GM19324 (cell line): Measurements from ENCODE around the gene KISS1R.
"Not testable (repeated sequence)": the region's sequence is repeated elsewhere in the genome, so short reads cannot be mapped to it uniquely, and the experiment has no call there.

ENCODE experiments used
- ATAC-seq: cut with Tn5 transposase; IDR thresholded peaks from one replicate; pipeline ENCODE4 v1.9.1; 2021; ENCODE audit warnings: mild to moderate bottlenecking, moderate library complexity; ENCODE audit not compliant: unreplicated experiment, low FRiP score

KISS1R gene

DNA sequence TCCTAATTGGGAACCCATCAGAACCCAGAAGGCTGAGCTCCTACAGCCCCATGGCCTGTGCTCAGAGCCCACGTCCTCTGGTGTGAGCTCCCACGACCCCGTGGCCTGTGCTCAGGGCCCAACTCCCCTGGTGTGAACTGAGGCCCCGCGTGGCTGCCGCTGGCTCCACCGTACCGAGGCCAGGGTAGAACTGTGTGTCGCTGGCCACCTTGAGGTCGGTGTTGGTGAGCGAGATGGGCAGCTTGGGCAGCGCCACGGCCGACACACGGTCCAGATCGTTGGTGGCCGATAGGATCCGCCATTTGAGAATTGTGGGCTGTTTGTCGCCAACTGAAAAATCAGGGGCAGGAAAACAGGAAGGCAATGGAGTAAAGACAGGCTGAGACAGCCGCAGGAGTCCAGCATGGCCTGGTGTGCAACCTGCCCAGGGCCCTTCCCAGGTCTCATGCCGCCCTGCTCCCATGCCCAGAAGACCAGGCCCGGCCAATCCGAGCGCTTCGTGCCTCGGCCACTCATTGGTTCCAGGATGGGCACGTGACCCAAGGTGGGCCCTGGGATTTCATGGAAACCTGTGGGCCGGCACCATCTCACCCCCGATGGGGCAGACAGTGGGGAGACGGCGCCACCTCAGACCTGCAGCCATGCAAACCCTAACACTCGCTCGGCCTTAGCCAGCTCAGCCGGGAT, 35.6 kb upstream of the KISS1R start:
- no peak for ATAC-seq

DNA sequence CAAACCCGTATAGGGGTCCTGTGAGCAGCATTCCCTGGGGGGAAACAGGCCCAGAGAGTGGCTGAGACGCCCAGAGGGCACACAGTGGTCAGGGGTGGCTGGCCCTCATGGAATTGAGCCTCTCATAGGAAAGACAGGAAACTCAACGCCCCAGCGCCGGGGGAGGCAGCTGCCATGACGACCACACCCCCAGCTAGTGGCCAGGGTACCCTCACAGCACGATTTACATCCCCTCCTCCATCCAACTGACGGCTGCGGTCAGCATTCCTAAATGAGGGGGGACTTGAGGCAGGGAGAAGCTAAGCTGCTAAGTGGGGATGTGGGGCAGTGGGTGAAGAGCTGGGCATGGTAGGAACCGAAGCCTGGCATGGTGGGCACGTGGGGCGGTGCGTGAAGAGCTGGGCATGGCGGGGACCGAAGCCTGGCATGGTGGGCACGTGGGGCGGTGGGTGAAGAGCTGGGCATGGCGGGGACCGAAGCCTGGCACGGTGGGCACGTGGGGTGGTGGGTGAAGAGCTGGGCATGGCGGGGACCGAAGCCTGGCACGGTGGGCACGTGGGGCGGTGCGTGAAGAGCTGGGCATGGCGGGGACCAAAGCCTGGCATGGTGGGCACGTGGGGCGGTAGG, 34.1 kb upstream of the KISS1R start:
- ATAC-seq = no peak

DNA sequence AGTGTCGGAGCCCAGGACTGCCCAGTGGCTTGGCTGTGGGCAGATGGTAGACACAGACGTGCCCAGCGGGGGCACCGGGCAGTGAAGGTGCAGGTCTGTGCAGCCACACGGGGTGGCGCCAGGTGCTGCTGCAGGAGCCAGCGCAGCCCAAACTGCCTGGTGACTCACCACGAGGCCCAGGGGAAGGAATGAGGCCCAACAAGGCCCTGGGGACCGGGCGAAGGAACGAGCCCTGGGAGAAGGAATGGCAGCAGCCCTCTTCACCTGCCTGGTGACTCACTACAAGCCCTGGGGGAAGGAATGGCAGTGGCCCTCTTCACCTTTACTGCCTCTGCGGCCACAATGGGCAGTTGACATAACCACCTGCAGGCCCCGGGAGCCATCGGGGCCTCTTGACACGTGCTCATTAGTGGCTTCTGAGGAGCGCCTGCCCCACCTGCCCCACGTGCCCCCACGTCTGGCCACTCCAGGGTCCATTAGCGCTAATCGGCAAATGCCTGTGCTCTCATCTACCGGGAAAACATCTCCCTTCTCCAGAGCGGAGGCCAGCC, 33.4 kb upstream of the KISS1R start:
- ATAC-seq = no peak

DNA sequence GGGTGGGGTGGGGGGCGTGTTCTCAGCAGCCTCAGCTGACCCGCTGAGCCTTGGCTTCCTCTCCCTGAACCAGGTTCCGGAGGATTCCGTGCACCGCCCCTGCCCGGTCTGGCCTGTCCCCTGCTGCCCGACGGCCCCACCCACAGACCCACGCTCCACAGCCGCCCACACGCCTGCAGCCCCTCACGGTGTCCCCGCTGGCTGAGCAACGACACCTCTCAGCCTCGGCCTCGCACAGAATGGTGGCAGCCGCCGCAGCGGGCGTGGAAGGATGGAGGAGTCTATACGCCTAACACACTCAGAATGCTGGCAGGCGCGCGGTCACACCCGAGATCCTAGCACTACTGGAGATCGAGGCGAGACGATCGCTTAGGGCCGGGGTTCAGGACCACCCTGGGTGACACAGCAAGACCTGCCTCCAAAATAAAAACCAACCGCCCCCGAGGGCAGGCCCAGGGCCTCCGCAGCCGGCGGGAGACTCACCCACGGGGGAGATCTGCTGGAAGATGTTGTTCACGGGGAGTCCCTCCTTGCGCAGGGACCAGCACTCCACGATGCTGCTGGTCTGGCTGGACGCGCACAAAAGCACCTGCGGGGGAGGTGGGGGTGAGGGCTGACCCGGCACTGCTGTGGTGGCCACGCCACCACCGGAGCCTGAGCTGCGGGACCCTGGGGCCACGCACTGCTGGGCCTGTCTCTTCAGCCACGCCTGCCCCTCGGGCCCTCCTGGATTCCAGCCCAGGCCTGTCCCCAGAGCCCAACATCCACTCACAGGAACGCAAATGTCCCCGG, 32.5 kb upstream of the KISS1R start:
- ATAC-seq = no peak

DNA sequence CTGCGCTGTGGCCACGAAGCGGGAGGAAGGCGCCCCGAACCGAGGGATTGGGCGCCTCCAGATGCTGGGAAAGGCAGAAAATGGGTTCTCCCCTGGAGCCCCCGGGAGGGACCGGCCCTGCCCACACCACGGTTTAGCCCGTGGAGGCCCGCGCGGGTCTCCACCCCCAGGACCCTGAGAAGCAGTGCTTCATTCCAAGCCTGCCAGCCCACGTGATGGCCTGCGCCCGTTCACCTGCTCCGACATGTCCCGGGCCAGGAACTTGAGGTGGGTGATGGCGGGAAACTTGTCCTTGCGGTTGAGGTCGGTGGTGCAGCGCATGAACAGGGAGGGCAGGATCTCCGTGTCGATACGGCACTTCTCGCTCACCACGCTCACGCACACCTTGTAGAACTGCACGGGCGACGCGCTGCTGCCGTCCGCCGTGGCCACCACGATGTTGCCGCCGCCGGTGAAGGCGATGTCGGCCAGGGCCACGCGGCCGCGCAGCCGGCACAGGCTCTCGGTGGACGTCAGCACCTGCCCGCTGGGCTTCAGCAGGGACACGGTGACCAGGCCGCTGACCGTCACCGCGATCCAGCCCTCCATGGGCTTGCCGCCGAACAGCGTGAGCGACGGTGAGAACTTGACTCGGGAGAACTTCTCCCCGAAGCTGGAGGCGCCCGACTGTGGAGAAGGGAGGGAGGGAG, 31.5 kb upstream of the KISS1R start:
- no peak for ATAC-seq

DNA sequence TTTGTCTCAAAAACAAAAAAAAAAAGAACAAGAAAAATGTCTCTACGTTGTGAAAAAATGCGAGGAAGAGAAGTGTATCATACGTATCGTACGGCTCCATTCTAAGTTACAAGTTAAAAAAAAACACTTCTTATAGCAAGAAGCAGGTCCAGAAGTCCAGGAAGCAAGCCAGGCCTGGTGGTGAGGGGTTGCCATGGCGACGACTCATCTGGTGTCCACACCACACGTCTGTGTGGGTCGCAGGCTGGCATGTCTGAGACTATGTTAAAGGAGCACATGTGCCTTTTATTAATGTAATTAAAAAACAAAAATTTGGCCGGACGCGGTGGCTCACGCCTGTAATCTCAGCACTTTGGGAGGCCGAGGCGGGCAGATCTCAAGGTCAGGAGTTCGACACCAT, 30.1 kb upstream of the KISS1R start:
- ATAC-seq = no peak

DNA sequence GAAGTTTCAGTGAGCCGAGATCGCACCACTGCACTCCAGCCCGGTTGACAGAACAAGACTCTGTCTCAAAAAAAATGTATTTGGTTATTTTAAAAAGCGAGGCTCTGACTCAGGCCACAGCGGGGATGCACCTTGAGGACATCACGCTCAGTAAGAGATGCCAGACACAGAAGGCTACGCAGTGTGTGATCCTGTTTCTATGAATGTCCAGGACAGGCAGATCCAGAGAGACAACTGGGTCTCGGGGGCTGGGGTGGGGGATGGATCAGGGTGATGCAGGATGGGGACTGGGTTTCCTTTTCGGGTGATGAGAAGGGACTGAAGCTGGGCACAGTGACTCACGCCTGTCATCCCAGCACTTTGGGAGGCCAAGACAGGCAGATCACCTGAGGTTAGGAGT, 29.5 kb upstream of the KISS1R start:
- ATAC-seq = no peak

DNA sequence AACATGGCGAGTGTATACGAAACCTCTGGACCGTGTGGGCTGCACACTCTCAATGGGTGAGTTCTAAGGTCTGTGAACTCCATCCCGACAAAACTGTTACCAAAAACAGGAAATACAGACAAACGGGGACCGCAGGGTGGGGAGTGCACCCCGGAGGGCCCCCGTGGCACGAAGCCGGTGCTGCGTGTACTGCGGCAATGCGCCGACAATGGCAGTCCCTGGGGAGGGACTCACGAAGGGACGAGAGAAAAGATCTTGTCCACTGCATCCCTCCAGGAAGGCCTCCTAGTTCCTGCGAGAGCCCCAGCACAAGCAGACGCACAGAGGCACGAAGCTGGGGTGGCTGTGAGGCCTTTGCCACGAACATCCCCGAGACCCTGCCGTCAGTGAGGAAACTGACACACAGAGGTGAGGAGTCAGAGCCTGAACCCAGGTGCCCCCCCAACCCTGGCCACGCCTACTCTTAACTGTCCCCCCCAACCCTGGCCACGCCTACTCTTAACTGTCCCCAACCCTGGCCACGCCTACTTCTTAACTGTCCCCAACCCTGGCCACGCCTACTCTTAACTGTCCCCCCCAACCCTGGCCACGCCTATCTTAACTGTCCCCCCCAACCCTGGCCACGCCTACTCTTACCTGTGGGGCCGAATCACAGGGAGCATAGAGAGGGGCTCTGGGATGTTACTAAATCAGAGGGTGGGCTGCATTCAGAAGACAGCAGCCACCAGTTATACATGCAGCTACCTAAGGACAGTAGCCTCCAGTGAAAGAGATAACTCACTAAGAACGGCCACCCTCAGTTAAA, 28.4 kb upstream of the KISS1R start:
- no peak for ATAC-seq

DNA sequence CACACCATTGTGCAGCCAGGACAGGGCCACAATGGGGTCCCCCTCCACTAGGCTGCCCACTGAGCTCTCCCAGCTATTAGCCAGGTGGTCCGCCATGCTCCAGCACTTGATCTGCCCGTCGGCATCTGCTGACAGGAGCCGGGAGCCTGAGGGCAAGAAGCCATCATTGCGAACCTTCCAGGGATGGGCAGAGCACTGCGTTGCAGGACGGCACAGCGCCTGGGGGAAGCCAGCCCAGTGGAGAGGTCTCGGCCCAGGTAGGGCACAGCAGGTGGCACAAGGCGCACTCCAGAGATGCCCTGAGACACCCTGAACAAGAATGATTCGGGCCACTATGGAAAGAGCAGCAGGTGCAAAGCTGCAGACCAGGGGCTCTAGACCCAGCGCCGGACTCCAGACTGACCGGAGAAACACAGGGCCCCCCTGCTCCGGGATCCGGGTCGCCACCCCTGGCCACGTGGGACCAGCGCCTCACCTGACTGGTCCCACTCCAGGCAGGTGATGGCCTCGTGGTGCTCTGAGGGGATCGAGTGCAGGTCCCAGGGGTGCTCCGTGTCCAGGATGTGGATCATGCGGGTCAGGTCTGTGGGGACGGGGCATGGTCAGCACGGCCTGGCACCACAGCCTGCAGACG, 27.4 kb upstream of the KISS1R start:
- no peak for ATAC-seq

DNA sequence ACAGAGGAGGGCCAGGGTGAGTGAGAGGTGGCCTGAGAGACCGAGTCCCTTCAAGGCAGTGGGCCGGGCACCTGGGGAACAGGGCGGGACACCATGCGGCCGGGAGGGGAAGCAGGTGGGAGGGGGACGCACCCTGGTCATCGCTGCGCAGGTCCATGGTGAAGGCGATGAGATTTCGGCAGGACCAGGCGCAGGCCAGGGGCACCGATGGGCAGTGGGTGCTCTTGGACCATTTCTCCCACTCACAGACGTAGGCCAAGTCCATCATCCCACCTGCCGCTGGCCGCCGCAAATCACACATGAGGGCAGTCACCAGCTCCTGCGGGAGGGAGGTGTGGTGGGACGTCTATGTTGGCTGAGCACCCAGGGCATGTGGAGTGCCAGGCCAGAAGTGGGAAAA, 26.3 kb upstream of the KISS1R start:
- ATAC-seq = no peak

DNA sequence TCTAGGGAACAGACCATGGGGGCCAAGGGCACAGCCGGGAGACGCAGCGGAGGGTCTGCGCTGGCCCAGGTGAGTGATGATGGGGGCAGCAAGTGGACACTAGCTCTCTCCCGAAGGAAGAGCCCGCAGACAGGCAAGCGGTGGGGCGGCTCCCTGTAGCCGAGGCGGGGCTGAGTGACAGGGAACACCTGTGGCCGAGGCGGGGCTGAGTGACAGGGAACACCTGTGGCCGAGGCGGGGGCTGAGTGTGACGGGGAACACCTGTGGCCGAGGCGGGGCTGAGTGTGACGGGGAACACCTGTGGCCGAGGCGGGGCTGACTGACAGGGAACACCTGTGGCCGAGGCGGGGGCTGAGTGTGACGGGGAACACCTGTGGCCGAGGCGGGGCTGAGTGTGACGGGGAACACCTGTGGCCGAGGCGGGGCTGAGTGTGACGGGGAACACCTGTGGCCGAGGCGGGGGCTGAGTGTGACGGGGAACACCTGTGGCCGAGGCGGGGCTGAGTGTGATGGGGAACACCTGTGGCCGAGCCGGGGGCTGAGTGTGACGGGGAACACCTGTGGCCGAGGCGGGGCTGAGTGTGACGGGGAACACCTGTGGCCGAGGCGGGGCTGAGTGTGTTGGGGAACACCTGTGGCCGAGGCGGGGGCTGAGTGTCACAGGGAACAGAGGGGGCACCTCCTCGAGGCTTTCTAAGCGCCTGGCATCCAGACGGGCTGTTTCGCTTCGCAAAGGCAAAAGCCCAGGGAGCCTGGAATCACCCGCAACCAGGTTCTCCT, 25.5 kb upstream of the KISS1R start:
- ATAC-seq = not testable (repeated sequence)

DNA sequence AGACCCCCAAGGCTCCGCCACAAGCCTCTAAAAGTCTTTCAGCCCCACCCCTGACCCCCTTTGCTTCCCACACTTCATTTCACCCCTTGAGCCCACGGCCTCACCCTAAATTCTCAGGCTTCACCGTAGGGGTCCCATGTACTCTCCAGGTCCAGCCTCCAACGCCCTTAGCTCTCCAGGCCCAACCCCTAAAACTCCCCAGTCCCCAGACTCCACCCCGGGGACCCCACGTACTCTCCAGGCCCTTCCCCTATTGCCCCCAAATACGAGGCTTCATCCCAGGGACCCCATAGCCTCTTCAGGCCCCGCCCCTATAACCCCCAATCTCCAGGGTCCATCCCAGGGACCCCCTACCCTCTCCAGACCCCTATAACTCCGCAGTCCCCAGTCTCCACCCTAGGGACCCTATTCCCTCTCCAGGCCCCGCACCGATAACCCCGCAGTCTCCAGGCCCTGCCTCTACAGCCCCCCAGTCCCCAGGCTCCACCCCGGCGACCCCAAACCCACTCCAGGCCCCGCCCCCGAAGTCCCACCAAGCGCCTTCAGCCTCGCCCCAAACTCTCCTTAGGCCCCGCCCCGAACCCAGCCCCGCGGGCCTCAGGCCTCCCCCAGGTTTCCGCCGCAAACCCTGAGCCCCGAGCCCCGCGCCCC, 24.8 kb upstream of the KISS1R start:
- ATAC-seq = no peak

DNA sequence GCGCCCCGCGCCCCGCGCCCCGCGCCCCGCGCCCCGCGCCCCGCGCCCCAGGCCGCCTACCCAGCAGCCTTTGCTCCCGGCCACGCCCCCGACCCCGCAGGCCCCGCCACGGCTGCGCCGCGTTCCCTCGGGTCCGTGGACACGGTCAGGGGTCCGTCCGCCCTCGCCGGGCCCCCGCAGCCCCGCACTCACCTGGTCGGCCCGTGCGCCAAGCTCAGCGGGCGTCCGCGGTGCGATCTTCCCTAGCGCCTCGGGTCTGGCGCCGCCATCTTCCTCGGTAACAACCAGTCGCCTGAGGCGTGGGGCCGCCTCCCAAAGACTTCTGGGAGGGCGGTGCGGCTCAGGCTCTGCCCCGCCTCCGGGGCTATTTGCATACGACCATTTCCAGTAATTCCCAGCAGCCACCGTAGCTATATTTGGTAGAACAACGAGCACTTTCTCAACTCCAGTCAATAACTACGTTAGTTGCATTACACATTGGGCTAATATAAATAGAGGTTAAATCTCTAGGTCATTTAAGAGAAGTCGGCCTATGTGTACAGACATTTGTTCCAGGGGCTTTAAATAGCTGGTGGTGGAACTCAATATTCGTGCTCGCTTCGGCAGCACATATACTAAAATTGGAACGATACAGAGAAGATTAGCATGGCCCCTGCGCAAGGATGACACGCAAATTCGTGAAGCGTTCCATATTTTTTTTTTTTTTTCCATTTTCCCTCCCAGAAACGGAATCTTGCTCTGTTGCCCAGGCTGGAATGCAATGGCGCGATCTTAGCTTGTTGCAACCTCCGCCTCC, 24.0 kb upstream of the KISS1R start, which contains the start of the genes MED16 and RNU6-9:
MED16 (minus strand) TSS at position 294 of the 796 bp plus-strand sequence. CDS start 2,056 bp downstream, outside the sequence.
RNU6-9 (plus strand) TSS at position 591 of the 796 bp plus-strand sequence.
- ATAC-seq = peak; percentile 84

DNA sequence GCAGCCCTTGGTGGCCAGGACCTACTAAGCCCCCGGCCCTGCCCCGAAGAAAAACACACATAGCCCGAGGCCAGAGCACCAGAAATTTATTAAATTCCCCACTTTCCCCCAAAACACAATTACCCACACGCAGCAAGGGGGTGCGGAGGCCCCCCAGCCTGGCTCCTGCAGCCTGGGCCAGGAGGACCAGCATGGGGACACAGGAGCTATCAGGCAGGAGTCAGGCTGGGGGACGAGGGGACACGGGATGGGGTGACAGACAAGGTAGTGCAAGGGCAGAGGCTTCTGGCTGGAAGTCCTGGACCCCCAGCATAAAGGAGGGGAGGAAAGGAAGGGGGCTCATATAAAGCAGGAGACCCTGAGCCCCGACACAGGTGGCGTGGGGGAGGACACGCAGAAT, 20.7 kb upstream of the KISS1R start:
- no peak for ATAC-seq

DNA sequence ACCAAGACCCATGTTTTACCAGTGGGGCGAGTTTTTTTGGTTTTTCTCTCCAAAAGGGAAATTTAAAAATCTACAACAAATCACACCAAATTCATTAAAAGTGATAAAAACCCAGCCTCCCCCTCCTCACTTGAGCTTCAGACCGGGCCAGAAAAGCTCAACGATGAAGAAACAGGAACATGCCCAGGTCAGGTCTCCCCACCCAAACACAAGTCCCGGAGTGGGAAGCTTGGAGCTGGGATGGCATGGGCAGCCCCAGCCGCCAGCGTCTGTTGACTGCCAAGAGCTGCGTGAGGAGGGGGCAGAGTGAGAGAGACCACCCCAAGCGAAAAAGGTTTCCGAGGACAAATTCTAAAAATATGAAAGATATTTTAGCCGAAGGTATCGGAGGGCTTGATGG, 20.1 kb upstream of the KISS1R start:
- ATAC-seq = no peak

DNA sequence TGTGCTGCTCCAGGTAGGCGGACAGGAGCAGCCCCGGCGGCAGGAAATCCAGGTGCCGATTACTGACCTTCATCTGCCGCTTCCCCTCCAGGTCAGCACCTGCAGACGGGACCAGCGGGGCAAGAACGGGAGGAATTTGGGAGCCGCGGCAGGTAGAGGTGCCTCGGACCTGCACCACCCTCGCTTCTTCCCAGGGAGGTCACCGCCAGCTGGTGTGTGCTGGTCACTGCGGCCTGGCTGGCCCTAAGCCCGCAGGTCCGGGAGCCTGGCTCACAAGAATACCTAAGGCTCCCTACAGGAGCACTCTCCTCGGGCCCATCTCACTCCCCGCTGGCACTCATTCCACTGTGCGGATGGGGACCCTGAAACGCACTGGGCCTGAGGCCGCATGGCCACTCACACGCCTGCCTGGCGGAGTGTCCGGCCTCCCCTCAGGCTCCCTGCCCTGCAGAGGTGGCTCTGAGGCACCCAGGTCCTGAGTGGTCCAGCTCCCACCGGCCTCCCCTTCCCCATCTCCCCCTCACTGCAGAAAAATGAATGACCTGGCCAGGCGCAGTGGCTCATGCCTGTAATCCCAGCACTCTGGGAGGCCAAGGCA, 19.6 kb upstream of the KISS1R start:
- no peak for ATAC-seq

DNA sequence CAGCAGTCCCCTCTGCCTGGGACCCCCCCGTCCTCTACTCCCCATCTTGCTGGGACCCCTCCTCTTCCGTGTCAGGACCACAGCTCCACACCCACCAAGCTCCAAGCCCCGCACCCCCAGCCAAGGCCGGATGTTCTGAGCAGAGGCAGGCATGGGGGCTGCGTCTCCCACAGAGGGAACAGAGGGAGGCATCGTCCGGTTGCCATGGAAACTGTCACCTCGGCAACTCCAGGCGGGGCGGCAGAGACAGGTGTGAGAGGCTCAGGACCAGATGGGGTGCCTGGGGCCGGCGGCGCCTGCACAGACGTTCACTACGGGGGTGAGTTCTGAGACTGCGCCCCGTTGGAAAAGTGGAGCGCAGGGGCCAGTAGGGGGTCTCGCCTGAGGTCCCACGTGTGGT, 18.5 kb upstream of the KISS1R start:
- no peak for ATAC-seq
